ENCODE measurements around the gene HOXB5.

- TF ChIP-seq CTCF (IDR thresholded peaks at IDR 0.05) (no peak), POLR2A (IDR thresholded peaks at IDR 0.05) (no peak), POLR2AphosphoS5 (IDR thresholded peaks at IDR 0.05) (no peak), EP300 (IDR thresholded peaks at IDR 0.05) (no peak)
Observed at GRCh38 chr17:48624118-48624517, 30.5 kb upstream of the HOXB5 start.

Measured in stomach (tissue), 4 donors.